ENCODE data around the gene TLE4.
"Not testable (repeated sequence)": the region's sequence is repeated elsewhere in the genome, so short reads cannot be mapped to it uniquely, and the experiment has no call there.

TLE4 gene

GRCh38 chr9:79604921-79605562 is 33.3 kb downstream of the TLE4 start:
- DNase-seq = no peak

GRCh38 chr9:79606529-79606928 is 34.8 kb downstream of the TLE4 start:
- not testable (repeated sequence) for DNase-seq

- DNase-seq = no peak
Measured at GRCh38 chr9:79609468-79610018, 37.8 kb downstream of the TLE4 start.

GRCh38 chr9:79610019-79610631 is 38.4 kb downstream of the TLE4 start:
- DNase-seq = no peak

- no peak for DNase-seq
Measured at GRCh38 chr9:79610791-79611614, 39.2 kb downstream of the TLE4 start.

- no peak for DNase-seq
Measured at GRCh38 chr9:79613145-79613544, 41.4 kb downstream of the TLE4 start.

- no peak for DNase-seq
Measured at GRCh38 chr9:79615038-79615437, 43.3 kb downstream of the TLE4 start.

GRCh38 chr9:79616013-79616412 is 44.2 kb downstream of the TLE4 start:
- no peak for DNase-seq

GRCh38 chr9:79616971-79617370 is 45.2 kb downstream of the TLE4 start:
- DNase-seq = no peak

GRCh38 chr9:79617395-79617794 is 45.6 kb downstream of the TLE4 start:
- DNase-seq = no peak

- no peak for DNase-seq
Measured at GRCh38 chr9:79619930-79620329, 48.2 kb downstream of the TLE4 start.

- DNase-seq = no peak
Measured at GRCh38 chr9:79621916-79622575, 50.3 kb downstream of the TLE4 start.

- peak; percentile 61 for DNase-seq
Measured at GRCh38 chr9:79623799-79624721, 52.3 kb downstream of the TLE4 start.

GRCh38 chr9:79629721-79630120 is 58.0 kb downstream of the TLE4 start:
- no peak for DNase-seq

- DNase-seq = peak; percentile 16
Measured at GRCh38 chr9:79630521-79631403, 59.0 kb downstream of the TLE4 start.

- no peak for DNase-seq
Measured at GRCh38 chr9:79632060-79632459, 60.3 kb downstream of the TLE4 start.

- no peak for DNase-seq
Measured at GRCh38 chr9:79632705-79633104, 60.9 kb downstream of the TLE4 start.

- no peak for DNase-seq
Measured at GRCh38 chr9:79633558-79633957, 61.8 kb downstream of the TLE4 start.

- DNase-seq = no peak
Measured at GRCh38 chr9:79637177-79637925, 65.6 kb downstream of the TLE4 start.

GRCh38 chr9:79638806-79639205 is 67.0 kb downstream of the TLE4 start:
- DNase-seq = no peak
